Neuronal stem cell (in vitro differentiated cells): Measurements from ENCODE around the gene VWC2.
A peak's percentile ranks its signal among the peaks of the same experiment; 100 is the strongest.
"Not testable (repeated sequence)": the region's sequence is repeated elsewhere in the genome, so short reads cannot be mapped to it uniquely, and the experiment has no call there.

Experiments
- DNase-seq: peaks from one replicate; pipeline ENCODE4 v3.0.0-alpha.2; 2013; ENCODE audit warnings: low spot score
- H2AFZ ChIP-seq: one replicate; pipeline ENCODE4 v1.6.1; 2013; ENCODE audit warnings: mild to moderate bottlenecking, low read length, inconsistent platforms
- H2AK5ac ChIP-seq: 2 replicates; pipeline ENCODE4 v1.6.1; 2013; ENCODE audit warnings: low read depth, mild to moderate bottlenecking, inconsistent platforms, low read length, moderate library complexity, mixed read lengths
- H2BK120ac ChIP-seq: 2 replicates; pipeline ENCODE4 v1.6.1; 2013; ENCODE audit warnings: low read depth, mild to moderate bottlenecking, inconsistent platforms, low read length, moderate library complexity, mixed read lengths
- H2BK12ac ChIP-seq: one replicate; pipeline ENCODE4 v1.6.1; 2013; ENCODE audit warnings: low read length, inconsistent platforms
- H2BK15ac ChIP-seq: 2 replicates; pipeline ENCODE4 v1.6.1; 2013; ENCODE audit warnings: mild to moderate bottlenecking, low read length, inconsistent platforms, mixed read lengths
- H2BK5ac ChIP-seq: one replicate; pipeline ENCODE4 v1.6.1; 2013; ENCODE audit warnings: inconsistent platforms, mild to moderate bottlenecking, low read length, moderate library complexity
- H3K14ac ChIP-seq: one replicate; pipeline ENCODE4 v1.6.1; 2013; ENCODE audit warnings: low read length, inconsistent platforms
- H3K18ac ChIP-seq: 2 replicates; pipeline ENCODE4 v1.6.1; 2013; ENCODE audit warnings: low read length, inconsistent platforms
- H3K23ac ChIP-seq: 2 replicates; pipeline ENCODE4 v1.6.1; 2013; ENCODE audit warnings: low read depth, mild to moderate bottlenecking, mixed read lengths, low read length, inconsistent platforms; ENCODE audit not compliant: poor library complexity
- H3K27ac ChIP-seq: replicated peaks from 3 replicates; pipeline ENCODE4 v1.5.1; 2013; ENCODE audit warnings: low read length, inconsistent platforms
- H3K27me3 ChIP-seq, 3 experiments: 2 replicates each; pipeline ENCODE4 v1.6.1; 2013; ENCODE audit warnings: low read length in 3 of 3, mild to moderate bottlenecking in 2 of 3, inconsistent platforms in 1 of 3, low read depth in 1 of 3, mixed read lengths in 1 of 3, moderate library complexity in 1 of 3; ENCODE audit not compliant: control insufficient read depth in 3 of 3, insufficient read depth in 3 of 3
- H3K36me3 ChIP-seq, 2 donors: replicated peaks in 1 of 2; 2 replicates each; pipeline ENCODE4 v1.6.1; 2013; ENCODE audit warnings: low read length in 2 of 2; ENCODE audit not compliant: control insufficient read depth in 2 of 2, insufficient read depth in 2 of 2
- H3K4ac ChIP-seq: 2 replicates; pipeline ENCODE4 v1.6.1; 2013; ENCODE audit warnings: inconsistent platforms, mild to moderate bottlenecking, low read length, moderate library complexity
- H3K4me1 ChIP-seq, 2 donors: 1 replicate in 1 of 2; 2 replicates in 1 of 2; pipeline ENCODE4 v1.6.1; 2013; ENCODE audit warnings: low read length in 2 of 2, low read depth in 1 of 2; ENCODE audit not compliant: control insufficient read depth in 2 of 2, insufficient read depth in 1 of 2
- H3K4me2 ChIP-seq: one replicate; pipeline ENCODE4 v1.6.1; 2013; ENCODE audit warnings: mild to moderate bottlenecking, low read length, inconsistent platforms; ENCODE audit not compliant: insufficient read depth, poor library complexity, severe bottlenecking
- H3K4me3 ChIP-seq, 2 donors: 2 replicates each; pipeline ENCODE4 v1.5.1; 2013; ENCODE audit warnings: low read length in 2 of 2, mild to moderate bottlenecking in 2 of 2, inconsistent platforms in 1 of 2, moderate library complexity in 1 of 2
- H3K79me1 ChIP-seq: one replicate; pipeline ENCODE4 v1.6.1; 2013; ENCODE audit warnings: low read depth, mild to moderate bottlenecking, inconsistent platforms, low read length, moderate library complexity
- H3K9ac ChIP-seq: one replicate; pipeline ENCODE4 v1.6.1; 2013; ENCODE audit warnings: mild to moderate bottlenecking, low read depth, low read length, inconsistent platforms; ENCODE audit not compliant: poor library complexity
- H3K9me3 ChIP-seq, 2 donors: replicated peaks in 1 of 2; 2 replicates each; pipeline versions ENCODE3 to v1.6.1; 2013; ENCODE audit warnings: low read length in 2 of 2, mild to moderate bottlenecking in 2 of 2, inconsistent platforms in 1 of 2, low read depth in 1 of 2, mixed read lengths in 1 of 2, moderate library complexity in 1 of 2; ENCODE audit not compliant: control insufficient read depth in 2 of 2, insufficient read depth in 1 of 2
- H4K8ac ChIP-seq: one replicate; pipeline ENCODE4 v1.6.1; 2013; ENCODE audit warnings: low read depth, mild to moderate bottlenecking, inconsistent platforms, low read length, moderate library complexity
- H4K91ac ChIP-seq: one replicate; pipeline ENCODE4 v1.6.1; 2013; ENCODE audit warnings: low read length, low read depth, mild to moderate bottlenecking, inconsistent platforms; ENCODE audit not compliant: poor library complexity
- WGBS, 2 donors: extraction: QIAGEN DNeasy Blood & Tissue Kit; methylation state at CpG; one replicate each; pipeline ENCODE4 v1.1.7; 2013; ENCODE audit warnings: missing lambda C conversion rate in 2 of 2, mixed read lengths in 1 of 2; ENCODE audit not compliant: insufficient read length in 2 of 2, insufficient replicate concordance in 1 of 2; ENCODE audit errors: extremely low coverage in 2 of 2; 5-methylcytosine and 5-hydroxymethylcytosine counted together

VWC2 gene

GRCh38 chr7:49848211-49848841 lies 74.9 kb downstream of the VWC2 start:
- H3K36me3 ChIP-seq, result no peaks in the 10 kb centered on the region
- no peak overlapping the region for H4K8ac ChIP-seq
- no peak overlapping the region for H3K27ac ChIP-seq
- no peak overlapping the region for H3K18ac ChIP-seq
- no peaks in the 10 kb centered on the region for H3K9me3 ChIP-seq
- no peaks in the 10 kb centered on the region for H3K79me1 ChIP-seq
- H3K14ac ChIP-seq, result no peak overlapping the region
- H3K4me2 ChIP-seq, result no peak overlapping the region
- no peak overlapping the region for H2AFZ ChIP-seq
- H2BK120ac ChIP-seq, result no peak overlapping the region
- H3K4me3 ChIP-seq, result no peak overlapping the region
- DNase-seq, result no peak
- H3K9ac ChIP-seq, result no peak overlapping the region
- no peak overlapping the region for H3K4ac ChIP-seq
- H3K23ac ChIP-seq, result no peak overlapping the region
- H3K27me3 ChIP-seq, result no peaks in the 10 kb centered on the region
- no peak overlapping the region for H2AK5ac ChIP-seq
- H3K4me1 ChIP-seq, result no peaks in the 10 kb centered on the region
- no peak overlapping the region for H2BK15ac ChIP-seq
- no peak overlapping the region for H2BK5ac ChIP-seq
- WGBS, 2 donors, result no CpG with 5 or more reads among the region's 8 CpGs
- no peak overlapping the region for H2BK12ac ChIP-seq
- H4K91ac ChIP-seq, result no peak overlapping the region

GRCh38 chr7:49850921-49851613 lies 77.6 kb downstream of the VWC2 start:
- no peak for DNase-seq
- Histone ChIP-seq H3K9ac (no peak overlapping the region), H2BK15ac (no peak overlapping the region), H2AFZ (no peak overlapping the region), H3K27me3 (no peaks in the 10 kb centered on the region), H2AK5ac (no peak overlapping the region), H3K4me1 (no peaks in the 10 kb centered on the region), H3K4me3 (no peak overlapping the region), H2BK12ac (no peak overlapping the region), H3K14ac (no peak overlapping the region), H3K4me2 (no peak overlapping the region), H4K8ac (no peak overlapping the region), H4K91ac (no peak overlapping the region), H3K27ac (no peak overlapping the region), H3K36me3 (no peaks in the 10 kb centered on the region), H3K18ac (no peak overlapping the region), H2BK120ac (no peak overlapping the region), H2BK5ac (no peak overlapping the region), H3K79me1 (no peaks in the 10 kb centered on the region), H3K9me3 (no peaks in the 10 kb centered on the region), H3K23ac (no peak overlapping the region), H3K4ac (no peak overlapping the region)
- no CpG with 5 or more reads among the region's 10 CpGs for WGBS, 2 donors

- not testable (repeated sequence) for H3K18ac ChIP-seq, H3K79me1 ChIP-seq, H2AK5ac ChIP-seq, H4K8ac ChIP-seq, DNase-seq, H3K4ac ChIP-seq, H4K91ac ChIP-seq, H2BK15ac ChIP-seq, H3K23ac ChIP-seq, H2AFZ ChIP-seq, H2BK5ac ChIP-seq, H3K4me1 ChIP-seq, H3K27me3 ChIP-seq, H3K9ac ChIP-seq, H2BK120ac ChIP-seq, H3K4me3 ChIP-seq, H3K14ac ChIP-seq, H3K36me3 ChIP-seq, H3K27ac ChIP-seq, H3K9me3 ChIP-seq, H2BK12ac ChIP-seq, H3K4me2 ChIP-seq
- no CpG with 5 or more reads among the region's 9 CpGs for WGBS, 2 donors
These were observed 78.1 kb downstream of the VWC2 start for GRCh38 chr7:49851614-49851934.

GRCh38 chr7:49852619-49853462 lies 79.4 kb downstream of the VWC2 start:
- Histone ChIP-seq H4K8ac (no peak overlapping the region), H3K4ac (no peak overlapping the region), H2BK12ac (no peak overlapping the region), H3K18ac (no peak overlapping the region), H3K79me1 (no peaks in the 10 kb centered on the region), H3K4me3 (no peak overlapping the region), H2BK5ac (no peak overlapping the region), H4K91ac (no peak overlapping the region), H2BK15ac (peak overlapping the region; percentile 3), H3K27me3 (no peaks in the 10 kb centered on the region), H3K14ac (no peak overlapping the region), H2BK120ac (no peak overlapping the region), H3K36me3 (no peaks in the 10 kb centered on the region), H3K9ac (no peak overlapping the region), H3K9me3 (no peaks in the 10 kb centered on the region), H3K27ac (no peak overlapping the region), H3K4me2 (no peak overlapping the region), H3K23ac (no peak overlapping the region), H3K4me1 (no peaks in the 10 kb centered on the region), H2AFZ (peak overlapping the region; percentile 45), H2AK5ac (peak overlapping the region; percentile 86)
- peak; percentile 75 for DNase-seq
- WGBS, 2 donors, result no CpG with 5 or more reads among the region's 11 CpGs
